BJ (cell line): ENCODE results near the gene SLC5A8. TPM values are rescaled to one million over a fixed set of nuclear protein-coding genes. Genes with fewer than 3 reads are reported as not detected.

Experiments used
- CTCF ChIA-PET: fragments of 350-600 bp; formaldehyde crosslinking; extraction: SDS; loops from one replicate; lab custom pipeline; 2021; ENCODE audit warnings: antibody characterized with exemption, inconsistent platforms; lab: Yijun Ruan, JAX
- POLR2A ChIA-PET: fragments of 300-600 bp; sonication (Branson Sonifier 250); formaldehyde crosslinking; extraction: SDS; loops from one replicate; lab custom pipeline; 2021; ENCODE audit warnings: antibody characterized with exemption; lab: Charles Lee
- DNase-seq: peaks from one replicate; pipeline ENCODE4 v3.0.0-alpha.2; 2011; ENCODE audit warnings: low read depth
- H3K27me3 ChIP-seq: 2 replicates; pipeline ENCODE4 v1.6.0; 2011; ENCODE audit warnings: low read length; ENCODE audit not compliant: control insufficient read depth, insufficient read depth
- H3K36me3 ChIP-seq: 2 replicates; pipeline ENCODE4 v1.5.1; 2011; ENCODE audit warnings: low read length; ENCODE audit not compliant: control insufficient read depth, insufficient read depth
- H3K4me3 ChIP-seq: 2 replicates; pipeline ENCODE4 v1.5.1; 2011; ENCODE audit warnings: low read depth, mild to moderate bottlenecking, control low read depth, low read length
- polyA plus RNA-seq: library from polyadenylated mRNA; depleted of rRNA; stranded (reverse); fragments of >200 nt; gene quantifications from 2 replicates; pipeline ENCODE4 v1.2.3, GENCODE V29; 2011
- TF ChIP-seq, protein P1 (sequence below): IDR thresholded peaks from 2 replicates; pipeline ENCODE4 v1.5.1; 2011; ENCODE audit warnings: low read depth, mild to moderate bottlenecking, control low read depth, inconsistent platforms, low read length, moderate library complexity; ENCODE audit not compliant: insufficient read depth

The SLC5A8 gene
- polyA plus RNA-seq, 1 experiment, result not detected

DNA sequence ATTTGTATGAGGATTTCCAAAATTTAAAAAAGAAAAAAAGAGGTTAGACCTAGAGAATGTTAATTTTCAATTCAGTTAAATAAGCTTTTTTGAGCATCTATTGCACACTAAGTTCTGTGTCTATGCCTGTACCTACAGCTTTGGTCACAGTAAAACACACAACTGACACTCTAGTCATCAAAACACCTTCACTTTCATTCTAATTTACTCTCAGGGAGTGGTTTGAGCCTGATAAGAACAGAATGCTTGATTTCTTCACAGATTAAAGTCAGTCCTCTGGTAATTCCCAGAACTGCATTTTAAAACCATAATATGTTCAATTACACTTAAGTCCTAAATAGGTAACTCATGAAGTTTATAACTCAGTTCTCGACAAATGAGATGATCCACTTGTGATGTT lies 9.2 kb downstream of the SLC5A8 start:
- DNase-seq, result no peak
- Histone ChIP-seq H3K4me3 (no peak overlapping the region), H3K27me3 (no peaks in the 10 kb centered on the region), H3K36me3 (no peaks in the 10 kb centered on the region)
- POLR2A ChIA-PET, result no interaction called here
- CTCF ChIA-PET, result no interaction called here
- TF ChIP-seq, protein P1, sequence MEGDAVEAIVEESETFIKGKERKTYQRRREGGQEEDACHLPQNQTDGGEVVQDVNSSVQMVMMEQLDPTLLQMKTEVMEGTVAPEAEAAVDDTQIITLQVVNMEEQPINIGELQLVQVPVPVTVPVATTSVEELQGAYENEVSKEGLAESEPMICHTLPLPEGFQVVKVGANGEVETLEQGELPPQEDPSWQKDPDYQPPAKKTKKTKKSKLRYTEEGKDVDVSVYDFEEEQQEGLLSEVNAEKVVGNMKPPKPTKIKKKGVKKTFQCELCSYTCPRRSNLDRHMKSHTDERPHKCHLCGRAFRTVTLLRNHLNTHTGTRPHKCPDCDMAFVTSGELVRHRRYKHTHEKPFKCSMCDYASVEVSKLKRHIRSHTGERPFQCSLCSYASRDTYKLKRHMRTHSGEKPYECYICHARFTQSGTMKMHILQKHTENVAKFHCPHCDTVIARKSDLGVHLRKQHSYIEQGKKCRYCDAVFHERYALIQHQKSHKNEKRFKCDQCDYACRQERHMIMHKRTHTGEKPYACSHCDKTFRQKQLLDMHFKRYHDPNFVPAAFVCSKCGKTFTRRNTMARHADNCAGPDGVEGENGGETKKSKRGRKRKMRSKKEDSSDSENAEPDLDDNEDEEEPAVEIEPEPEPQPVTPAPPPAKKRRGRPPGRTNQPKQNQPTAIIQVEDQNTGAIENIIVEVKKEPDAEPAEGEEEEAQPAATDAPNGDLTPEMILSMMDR, result no peak

DNA sequence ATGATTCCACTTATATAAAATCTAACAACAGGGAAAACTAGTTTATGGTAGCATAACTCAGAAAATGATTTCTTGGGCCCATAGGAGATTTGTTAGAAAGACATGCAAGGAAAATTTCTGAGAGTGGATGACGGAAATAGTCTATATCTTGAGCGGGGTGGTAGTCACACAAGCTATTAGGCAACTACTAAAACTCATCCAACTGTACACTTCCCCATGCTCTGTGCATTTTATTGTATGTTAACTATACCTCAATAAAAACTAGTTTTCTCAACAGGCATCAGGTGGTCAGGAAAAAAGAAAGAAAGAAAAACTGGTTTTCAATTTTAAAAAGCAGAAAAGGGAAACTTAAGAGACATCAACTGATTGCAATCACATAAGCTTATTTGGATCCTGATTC lies 9.9 kb downstream of the SLC5A8 start:
- TF ChIP-seq, protein P1, result no peak
- Histone ChIP-seq H3K4me3 (no peak overlapping the region), H3K27me3 (no peaks in the 10 kb centered on the region), H3K36me3 (no peaks in the 10 kb centered on the region)
- CTCF ChIA-PET, result no interaction called here
- POLR2A ChIA-PET, result no interaction called here
- no peak for DNase-seq

DNA sequence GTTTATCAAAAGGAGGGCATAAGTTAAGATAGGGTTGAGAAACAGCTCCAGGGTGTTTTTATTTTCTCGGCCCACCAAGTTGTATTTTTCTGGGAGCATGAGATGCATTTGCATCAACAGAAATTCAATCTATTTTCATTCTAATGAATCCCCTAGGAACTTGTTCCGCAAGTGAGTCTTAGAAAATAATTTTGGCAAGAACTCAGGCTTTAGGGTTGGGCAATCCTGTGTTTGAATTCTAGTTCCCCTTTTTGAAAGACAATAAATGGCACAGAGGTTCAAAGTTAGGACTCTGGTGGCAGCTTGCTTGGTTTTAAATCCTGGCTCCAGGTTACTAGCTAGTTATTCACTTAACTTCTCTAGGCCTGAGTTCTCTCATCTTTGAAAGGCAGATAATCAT lies 23.7 kb downstream of the SLC5A8 start:
- CTCF ChIA-PET, result no interaction called here

DNA sequence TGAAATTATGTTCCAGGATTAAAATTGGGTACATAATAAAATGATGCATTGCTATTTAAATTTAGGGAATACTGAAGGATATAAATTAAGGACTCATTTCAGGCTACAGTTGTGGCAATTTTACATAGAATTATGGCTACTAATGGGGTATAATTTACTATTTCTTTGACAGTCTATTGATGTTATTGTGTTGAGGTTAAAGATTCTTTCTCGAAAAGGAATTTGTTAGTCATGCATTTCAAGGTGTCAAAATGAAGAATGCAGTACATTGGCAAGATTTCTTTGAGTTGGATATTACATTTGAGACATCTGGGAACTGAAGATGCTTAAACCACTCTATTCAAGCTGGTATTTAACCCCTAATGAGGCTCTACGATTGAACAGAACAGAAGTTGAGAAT lies 28.3 kb downstream of the SLC5A8 start:
- POLR2A ChIA-PET, result no interaction called here
- Histone ChIP-seq H3K36me3 (no peaks in the 10 kb centered on the region), H3K4me3 (no peak overlapping the region), H3K27me3 (no peaks in the 10 kb centered on the region; the same call in 1 of the 2 replicates)
- DNase-seq, result peak; percentile 5
- CTCF ChIA-PET, result no interaction called here
- TF ChIP-seq, protein P1, result no peak

More for the DNA sequence above, 23.7 kb downstream of the SLC5A8 start:
- TF ChIP-seq, protein P1, result no peak
- Histone ChIP-seq H3K36me3 (no peaks in the 10 kb centered on the region), H3K27me3 (no peaks in the 10 kb centered on the region), H3K4me3 (no peak overlapping the region)
- DNase-seq, result no peak
- POLR2A ChIA-PET, result no interaction called here

DNA sequence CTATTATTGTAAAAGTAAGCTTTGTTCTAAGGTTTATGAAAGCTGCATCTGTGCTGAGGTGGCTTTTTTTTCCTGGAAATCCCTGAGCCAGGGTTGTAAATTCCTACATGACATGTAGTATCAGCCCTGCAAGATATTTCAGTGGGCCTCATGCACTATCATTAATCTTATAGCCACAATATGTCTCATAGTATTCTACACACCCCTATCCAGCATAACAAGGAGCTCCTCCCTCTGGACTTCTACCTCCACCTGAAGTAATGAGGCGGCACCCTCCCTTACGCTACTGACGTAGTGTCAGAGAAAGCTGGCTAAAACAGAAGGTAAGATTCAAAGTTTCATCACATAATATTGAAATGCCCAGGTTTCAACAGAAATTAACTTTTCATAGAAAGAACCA lies 35.5 kb downstream of the SLC5A8 start:
- TF ChIP-seq, protein P1, result no peak
- POLR2A ChIA-PET, result no interaction called here
- DNase-seq, result no peak
- no peaks in the 10 kb centered on the region; the same call in 1 of the 2 replicates for H3K27me3 ChIP-seq
- no peak overlapping the region for H3K4me3 ChIP-seq
- H3K36me3 ChIP-seq, result no peaks in the 10 kb centered on the region
- CTCF ChIA-PET, result no interaction called here
